Skin of body (tissue), 2 donors: ENCODE results near the gene LRMDA. TPM values are rescaled to one million over a fixed set of nuclear protein-coding genes. Genes with fewer than 3 reads are reported as not detected.

Experiments
- DNase-seq: peaks from one replicate; lab custom pipeline; 2025; lab: John Stamatoyannopoulos, UW
- total RNA-seq: library from RNA; depleted of rRNA; stranded (reverse); fragments of >200 nt; gene quantifications from one replicate; pipeline ENCODE4 v1.2.3, GENCODE V29; 2014

LRMDA gene
- total RNA-seq, 1 donor from 2014 or later: 12.7 TPM

GRCh38 chr10:75770626-75771081 is 339.2 kb downstream of the LRMDA start:
- peak; percentile 94 for DNase-seq

- no peak for DNase-seq
Measured at GRCh38 chr10:75771606-75772005, 340.2 kb downstream of the LRMDA start.

GRCh38 chr10:75772153-75772887 is 340.9 kb downstream of the LRMDA start:
- no peak for DNase-seq

GRCh38 chr10:75773231-75773780 is 341.9 kb downstream of the LRMDA start:
- no peak for DNase-seq

- DNase-seq: no peak
Measured at GRCh38 chr10:75773813-75774782, 342.7 kb downstream of the LRMDA start.

- no peak for DNase-seq
Measured at GRCh38 chr10:75774783-75775490, 343.5 kb downstream of the LRMDA start.

- no peak for DNase-seq
Measured at GRCh38 chr10:75776738-75777504, 345.5 kb downstream of the LRMDA start.

GRCh38 chr10:75778665-75779064 is 347.2 kb downstream of the LRMDA start:
- DNase-seq: no peak

- no peak for DNase-seq
Measured at GRCh38 chr10:75779276-75779675, 347.9 kb downstream of the LRMDA start.

GRCh38 chr10:75782463-75783248 is 351.2 kb downstream of the LRMDA start:
- no peak for DNase-seq

- DNase-seq: no peak
Measured at GRCh38 chr10:75788394-75789205, 357.2 kb downstream of the LRMDA start.

GRCh38 chr10:75793848-75794247 is 362.4 kb downstream of the LRMDA start:
- DNase-seq: no peak

- DNase-seq: no peak
Measured at GRCh38 chr10:75801121-75801520, 369.7 kb downstream of the LRMDA start.

- no peak for DNase-seq
Measured at GRCh38 chr10:75801661-75802060, 370.2 kb downstream of the LRMDA start.

- DNase-seq: no peak
Measured at GRCh38 chr10:75803121-75803520, 371.7 kb downstream of the LRMDA start.

GRCh38 chr10:75803816-75804552 is 372.6 kb downstream of the LRMDA start:
- no peak for DNase-seq

GRCh38 chr10:75806186-75806585 is 374.8 kb downstream of the LRMDA start:
- no peak for DNase-seq

- no peak for DNase-seq
Measured at GRCh38 chr10:75807456-75807855, 376.0 kb downstream of the LRMDA start.
